Testis (tissue), 2 donors: Measurements from ENCODE around the gene CHRNB2.

ENCODE experiments used
- CTCF ChIP-seq, 3 experiments: fragments of 450-650 bp in 2 of 3; fragments of 200-600 bp in 1 of 3; sonication (generic) in 1 of 3; IDR thresholded peaks; one replicate each; pipeline ENCODE4 v1.5.1; 2016 to 2019; ENCODE audit warnings: antibody characterized with exemption in 3 of 3, mild to moderate bottlenecking in 2 of 3, moderate library complexity in 1 of 3
- POLR2A ChIP-seq: fragments of 450-650 bp; IDR thresholded peaks from one replicate; pipeline ENCODE4 v1.6.1; 2017; ENCODE audit warnings: antibody characterized with exemption, mild to moderate bottlenecking, moderate library complexity

GRCh38 chr1:154574716-154575115, 7.1 kb downstream of the CHRNB2 start:
- TF ChIP-seq POLR2A (no peak), CTCF (IDR thresholded peaks at IDR 0.05) (no peak)
